Activated naive CD4-positive, alpha-beta T cell treated with anti-CD3 and anti-CD28 coated beads, Interleukin-2, amount 10 ng/mL, durations not matched to agents 7 days and 5 days (primary cell): ENCODE results near the gene NMUR1.
A peak's percentile ranks its signal among the peaks of the same experiment; 100 is the strongest.

Experiments used
- CTCF ChIA-PET: fragments of 350-600 bp; sonication (Branson Sonifier 250); formaldehyde crosslinking; loops from one replicate; lab custom pipeline; 2021; ENCODE audit warnings: antibody characterized with exemption; lab: Charles Lee
- DNase-seq: peaks from one replicate; pipeline ENCODE4 v3.0.0-alpha.2; 2020
- H3K27ac Mint-ChIP-seq: one replicate; pipeline ENCODE4 v1.8.0; 2021; ENCODE audit warnings: mild to moderate bottlenecking, moderate library complexity, mixed read lengths
- H3K27me3 Mint-ChIP-seq: one replicate; pipeline ENCODE4 v1.8.0; 2021; ENCODE audit warnings: mild to moderate bottlenecking, mixed read lengths
- H3K36me3 Mint-ChIP-seq: one replicate; pipeline ENCODE4 v1.8.0; 2021; ENCODE audit warnings: mixed read lengths
- H3K4me1 Mint-ChIP-seq: one replicate; pipeline ENCODE4 v1.8.0; 2021; ENCODE audit warnings: mixed read lengths
- H3K4me3 Mint-ChIP-seq: one replicate; pipeline ENCODE4 v1.8.0; 2021; ENCODE audit warnings: mild to moderate bottlenecking, moderate library complexity, mixed read lengths
- H3K9me3 Mint-ChIP-seq: one replicate; pipeline ENCODE4 v1.8.0; 2021; ENCODE audit warnings: mixed read lengths

NMUR1 gene

DNA sequence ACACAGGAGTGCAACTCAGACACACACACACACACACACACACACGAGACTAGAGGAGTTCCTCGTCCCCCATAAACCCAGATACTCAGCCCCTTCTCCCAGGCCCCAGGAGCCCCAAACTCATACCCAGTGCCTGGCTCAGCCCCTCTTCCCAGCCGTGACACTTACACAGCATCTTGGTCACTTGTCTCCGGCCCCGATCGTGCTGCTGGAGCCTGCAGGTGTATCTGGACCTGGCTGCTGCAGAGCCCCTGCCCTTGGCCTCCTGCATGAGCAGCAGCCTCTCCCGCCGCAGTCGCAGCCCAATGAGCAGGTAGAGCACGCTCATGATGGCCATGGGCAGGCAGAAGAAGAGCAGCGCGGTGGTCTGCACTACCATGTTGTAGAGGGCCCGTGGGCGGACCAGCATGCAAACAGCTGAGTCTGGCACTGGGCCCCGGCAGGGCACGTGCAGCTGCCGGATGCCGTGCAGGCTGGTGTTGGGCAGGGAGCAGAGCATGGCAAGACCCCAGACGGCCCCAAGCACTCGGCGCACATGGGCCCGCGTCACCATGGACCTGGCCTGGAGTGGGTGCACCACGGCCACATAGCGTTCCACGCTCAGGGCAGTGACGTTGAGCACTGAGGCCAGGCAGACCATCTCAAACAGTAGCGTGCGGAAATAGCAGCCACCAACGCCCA lies 2.1 kb downstream of the NMUR1 start:
- peaks cover 88% of the 10 kb centered on the region for H3K27me3 Mint-ChIP-seq
- H3K4me1 Mint-ChIP-seq = peaks cover 37% of the 10 kb centered on the region
- no peak overlapping the region for H3K27ac Mint-ChIP-seq
- H3K4me3 Mint-ChIP-seq = no peak overlapping the region
- H3K9me3 Mint-ChIP-seq = no peaks in the 10 kb centered on the region
- no peak for DNase-seq
- CTCF ChIA-PET = interaction anchor here (0.8 to 4.2 kb wide), 3 partner anchors 11 to 29 kb away, joined by 3 to 43 read pairs (median 12); no protein-coding TSS in a partner anchor
- H3K36me3 Mint-ChIP-seq = no peaks in the 10 kb centered on the region

DNA sequence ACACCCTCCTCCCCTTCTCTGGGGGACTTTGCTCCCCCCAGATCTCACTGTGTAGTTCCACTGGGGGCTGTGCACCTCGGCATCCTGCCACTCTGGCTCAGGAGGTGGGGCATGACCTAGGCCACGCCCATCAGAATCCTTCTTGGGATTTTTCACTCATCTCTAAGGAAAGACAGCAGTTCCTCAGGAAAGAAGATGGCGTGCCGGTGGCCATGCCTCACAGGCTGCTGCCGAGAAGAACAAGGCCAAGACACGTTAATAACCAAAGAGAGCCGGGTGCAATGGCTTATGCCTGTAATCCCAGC lies 3.2 kb downstream of the NMUR1 start:
- no peak for DNase-seq
- no peak overlapping the region for H3K27ac Mint-ChIP-seq
- H3K4me1 Mint-ChIP-seq = peaks cover 40% of the 10 kb centered on the region
- H3K27me3 Mint-ChIP-seq = peaks cover 85% of the 10 kb centered on the region
- no peak overlapping the region for H3K4me3 Mint-ChIP-seq
- CTCF ChIA-PET = interaction anchor here (3.3 kb wide), 1 partner anchor 10 kb away, joined by 12 read pairs; no protein-coding TSS in a partner anchor
- no peaks in the 10 kb centered on the region for H3K9me3 Mint-ChIP-seq
- no peaks in the 10 kb centered on the region for H3K36me3 Mint-ChIP-seq

DNA sequence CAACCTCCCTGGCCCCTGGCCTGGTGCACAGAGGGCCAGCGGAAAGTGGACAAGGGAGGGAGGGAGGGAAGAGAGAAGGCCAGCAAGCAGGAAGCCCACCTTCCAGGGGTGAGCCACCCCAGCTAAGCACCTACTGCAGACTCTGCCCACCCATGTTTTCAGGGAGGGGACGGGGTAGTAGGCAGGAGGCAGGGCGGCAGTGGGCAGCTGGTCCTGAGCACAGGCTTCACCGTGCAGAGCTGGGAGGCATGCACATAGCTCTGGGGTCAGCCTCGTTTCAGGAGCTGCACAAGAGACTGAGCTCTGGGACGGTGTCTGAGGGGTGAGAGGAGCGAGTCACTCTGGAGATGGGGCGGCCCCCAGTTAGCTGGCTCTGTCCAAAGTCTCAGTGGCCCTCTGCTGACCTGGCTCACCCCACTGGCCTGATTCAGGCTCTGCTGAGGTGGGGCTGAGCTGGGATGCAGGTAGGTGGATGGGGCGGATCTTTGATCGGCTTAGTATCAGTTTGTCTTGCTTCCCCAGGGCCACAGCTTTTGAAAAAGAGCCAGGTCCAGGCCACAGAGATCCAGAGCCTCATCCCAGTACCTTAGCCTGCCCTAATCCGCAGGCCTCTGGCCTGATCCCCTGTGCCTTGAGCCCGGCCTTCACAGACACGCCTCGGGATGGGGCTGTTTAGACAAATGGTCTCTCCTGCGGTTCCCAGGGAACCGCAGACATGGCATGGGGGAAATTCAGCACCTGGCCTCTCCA lies 3.7 kb downstream of the NMUR1 start:
- Mint-ChIP-seq H3K4me3 (no peak overlapping the region), H3K27ac (no peak overlapping the region), H3K27me3 (peaks cover 85% of the 10 kb centered on the region), H3K9me3 (no peaks in the 10 kb centered on the region), H3K36me3 (no peaks in the 10 kb centered on the region), H3K4me1 (peaks cover 41% of the 10 kb centered on the region)
- DNase-seq = no peak
- CTCF ChIA-PET = interaction anchor here (1.4 to 3.3 kb wide), 2 partner anchors 9 to 75 kb away, joined by 3 to 12 read pairs; no protein-coding TSS in a partner anchor

DNA sequence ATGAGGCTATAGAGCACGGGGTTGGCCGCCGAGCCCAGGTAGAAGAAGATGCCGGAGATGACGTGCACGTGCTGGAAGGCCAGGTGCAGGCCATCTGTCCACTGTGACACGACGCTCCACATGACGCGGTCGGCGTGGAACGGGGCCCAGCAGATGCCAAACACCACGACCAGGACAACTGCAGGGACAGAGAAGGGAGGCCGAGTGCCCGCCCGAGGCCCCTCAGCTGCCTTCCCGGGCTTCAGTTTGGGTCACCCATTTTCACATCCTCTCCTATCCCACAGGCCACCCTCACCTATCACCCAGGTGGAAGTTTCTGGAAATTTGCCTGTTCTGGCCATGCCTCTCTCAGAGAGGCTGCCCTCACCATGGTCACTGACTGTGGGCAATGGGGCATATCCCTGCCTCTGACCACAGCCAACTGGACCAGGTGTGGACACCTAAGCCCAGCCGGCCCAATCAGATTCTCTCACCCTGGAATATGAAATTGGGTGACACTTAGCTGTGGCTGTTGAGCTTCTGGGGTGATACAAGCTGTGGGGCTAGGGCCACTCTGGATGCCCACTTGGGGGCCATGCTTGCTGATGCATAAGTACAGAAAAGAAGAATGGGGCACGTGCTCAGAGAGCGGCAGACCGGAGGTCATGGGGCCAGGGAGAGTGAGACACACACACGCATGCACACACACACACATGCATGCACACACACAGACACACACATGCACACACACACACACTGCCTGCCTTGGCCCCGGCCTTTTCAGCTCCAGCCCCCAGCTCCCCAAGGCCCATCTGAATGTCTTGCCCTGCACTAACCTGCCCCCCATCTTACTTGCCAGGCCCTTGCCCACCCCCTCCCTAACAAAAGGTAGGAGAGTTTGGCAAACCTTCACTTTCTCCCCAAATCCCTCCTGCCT lies 4.7 kb downstream of the NMUR1 start:
- Mint-ChIP-seq H3K4me1 (peaks cover 37% of the 10 kb centered on the region), H3K36me3 (no peaks in the 10 kb centered on the region), H3K4me3 (no peak overlapping the region), H3K27me3 (peaks cover 85% of the 10 kb centered on the region), H3K27ac (no peak overlapping the region), H3K9me3 (no peaks in the 10 kb centered on the region)
- CTCF ChIA-PET = interaction anchor here (0.7 to 3.3 kb wide), 5 partner anchors 8 to 113 kb away, joined by 3 to 12 read pairs (median 7); no protein-coding TSS in a partner anchor
- no peak for DNase-seq

DNA sequence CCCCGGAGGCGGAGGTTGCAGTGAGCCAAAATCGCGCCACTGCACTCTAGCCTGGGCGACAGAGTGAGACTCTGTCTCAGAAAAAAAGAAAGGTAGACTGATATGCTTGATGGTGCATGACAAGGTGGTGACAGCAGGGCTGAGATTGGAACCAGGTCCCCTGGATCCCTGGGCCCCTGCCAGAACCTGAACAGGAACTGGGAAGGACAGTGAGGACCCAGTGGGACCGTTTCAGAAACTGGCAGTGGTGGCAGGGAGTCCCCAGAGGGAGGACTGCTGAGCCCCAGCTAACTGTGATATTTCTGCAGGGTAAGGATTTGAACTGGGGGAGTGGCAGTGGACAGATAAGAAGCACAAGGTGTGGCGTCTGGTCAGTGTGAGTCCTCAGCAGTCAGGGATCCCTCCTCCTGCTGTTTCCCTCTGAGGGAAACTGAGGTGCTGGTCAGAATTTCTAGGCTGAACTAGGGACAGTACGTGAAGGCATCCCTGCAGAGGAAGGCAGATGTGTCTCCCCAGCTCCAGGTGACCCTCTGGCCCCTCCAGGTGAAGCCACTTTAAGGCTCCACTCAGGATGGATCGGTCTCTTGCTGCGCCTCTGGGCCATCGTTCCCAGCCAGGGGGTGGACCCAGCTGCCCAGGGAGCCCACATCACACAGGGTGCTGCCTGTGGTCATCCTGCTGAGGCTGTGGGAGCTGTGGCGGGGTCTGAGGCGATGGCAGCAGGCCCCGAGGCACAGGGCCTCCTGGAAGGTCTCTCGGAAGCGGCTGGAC lies 5.6 kb downstream of the NMUR1 start:
- H3K27ac Mint-ChIP-seq = no peak overlapping the region
- H3K36me3 Mint-ChIP-seq = no peaks in the 10 kb centered on the region
- no peaks in the 10 kb centered on the region for H3K9me3 Mint-ChIP-seq

DNA sequence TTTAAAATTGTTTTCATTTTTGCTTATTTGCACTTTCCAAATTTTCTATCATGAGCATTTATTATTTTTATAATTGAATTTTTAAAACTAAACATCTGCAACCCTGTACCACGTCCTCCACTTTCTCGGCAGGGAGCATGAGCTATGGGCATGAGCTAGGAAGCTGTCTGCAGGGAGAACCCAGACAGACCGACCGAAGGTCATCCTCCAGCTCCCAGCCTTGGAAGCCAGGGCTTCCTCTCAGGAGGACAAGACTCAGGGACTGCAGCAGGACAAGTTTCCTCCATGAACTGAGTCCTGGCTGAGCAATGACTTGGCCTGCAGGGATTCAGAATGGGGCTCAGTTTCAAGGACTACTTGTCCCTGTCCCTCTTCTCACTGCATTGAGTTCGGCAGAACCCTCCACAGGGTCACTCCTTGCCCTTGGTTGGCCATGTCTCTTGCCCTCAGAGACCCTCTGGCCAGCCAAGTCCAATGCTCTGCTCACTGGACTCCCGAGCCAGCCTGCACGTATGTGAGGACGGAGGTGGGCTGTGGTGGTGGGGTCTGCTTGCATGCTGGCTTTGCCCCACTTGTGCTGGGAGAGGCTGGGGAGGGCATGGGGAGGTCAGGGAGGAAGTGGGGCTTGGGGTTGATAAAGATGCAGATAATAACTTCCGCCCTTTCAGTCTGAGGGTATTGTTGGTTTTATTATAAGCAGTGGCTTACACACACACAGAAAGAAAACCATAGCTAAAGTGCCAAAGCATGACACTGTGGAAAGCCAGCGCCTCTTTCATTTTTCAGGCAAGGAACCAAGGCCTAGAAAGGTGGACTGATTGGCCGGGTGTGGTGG lies 6.6 kb downstream of the NMUR1 start:
- CTCF ChIA-PET = interaction anchor here (1.4 to 2.7 kb wide), 3 partner anchors 32 to 41 kb away, joined by 3 to 8 read pairs (median 6); no protein-coding TSS in a partner anchor
- DNase-seq = peak; percentile 33
- Mint-ChIP-seq H3K4me1 (peaks cover 38% of the 10 kb centered on the region), H3K9me3 (no peaks in the 10 kb centered on the region), H3K36me3 (no peaks in the 10 kb centered on the region), H3K27ac (no peak overlapping the region), H3K4me3 (no peak overlapping the region), H3K27me3 (peaks cover 85% of the 10 kb centered on the region)

More for the DNA sequence above, 5.6 kb downstream of the NMUR1 start:
- peaks cover 85% of the 10 kb centered on the region for H3K27me3 Mint-ChIP-seq
- DNase-seq = no peak
- H3K4me1 Mint-ChIP-seq = peaks cover 41% of the 10 kb centered on the region
- no peak overlapping the region for H3K4me3 Mint-ChIP-seq
- CTCF ChIA-PET = interaction anchor here (0.7 to 3.3 kb wide), 5 partner anchors 7 to 114 kb away, joined by 3 to 12 read pairs (median 7); no protein-coding TSS in a partner anchor

DNA sequence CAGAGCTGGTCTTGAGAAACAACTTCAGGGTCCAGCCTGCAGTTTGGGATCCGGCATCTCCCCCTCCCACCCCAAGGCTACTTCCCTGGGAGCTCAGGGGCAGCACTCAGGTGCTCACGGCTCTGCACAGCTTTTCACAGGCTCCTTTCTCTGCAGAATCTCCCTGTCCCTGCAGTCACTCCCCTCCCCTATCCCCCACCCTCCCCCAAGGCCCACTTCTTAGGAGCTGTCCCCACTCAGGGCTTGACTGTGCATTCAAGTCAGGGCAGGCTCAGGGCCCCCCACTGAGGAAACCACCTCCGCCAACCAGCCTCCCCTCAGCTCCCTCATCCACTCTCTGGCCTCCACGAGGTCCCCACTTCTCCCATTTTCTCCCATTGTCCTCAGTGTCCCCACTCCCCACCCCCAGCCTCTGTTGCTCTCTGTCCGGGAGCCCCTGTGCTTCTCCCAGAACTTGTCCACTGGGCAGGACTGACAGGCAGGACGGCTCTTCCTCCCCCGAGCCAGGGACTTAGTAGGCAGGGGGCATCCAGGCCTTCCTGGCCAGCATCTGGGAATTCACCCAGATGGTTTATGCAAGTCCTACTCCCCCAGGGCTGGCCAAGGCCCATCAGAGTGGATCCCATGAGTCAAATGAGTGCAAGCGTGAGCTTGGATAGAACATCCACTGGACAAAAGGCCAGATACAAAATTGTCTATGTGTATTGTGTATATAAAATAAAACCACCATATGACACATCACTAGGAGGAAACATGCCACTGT lies 7.6 kb downstream of the NMUR1 start:
- Mint-ChIP-seq H3K4me3 (no peak overlapping the region), H3K4me1 (peaks cover 39% of the 10 kb centered on the region)
- CTCF ChIA-PET = interaction anchor here (1.4 to 1.8 kb wide), 3 partner anchors 36 to 78 kb away, joined by 3 to 8 read pairs (median 6); no protein-coding TSS in a partner anchor

DNA sequence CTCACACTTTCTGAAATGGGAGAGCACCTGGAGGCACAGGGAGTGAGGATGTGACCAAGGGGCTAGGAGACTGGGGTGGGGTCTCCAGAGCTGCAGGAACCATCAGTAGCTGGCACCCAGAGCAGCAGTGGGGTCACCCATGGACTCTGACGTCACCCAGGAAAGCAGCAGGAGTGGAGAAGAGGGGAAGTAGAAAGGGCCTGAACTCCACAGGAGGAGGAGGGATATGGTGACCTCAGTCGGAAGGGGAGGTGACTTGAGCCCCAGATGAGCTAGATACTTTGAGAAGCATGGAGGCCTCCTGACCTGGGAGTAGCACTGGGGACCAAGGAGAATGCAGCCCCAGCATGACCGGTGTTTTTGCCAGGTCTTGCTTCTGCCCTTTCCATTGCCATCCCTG lies 8.8 kb downstream of the NMUR1 start:
- no peaks in the 10 kb centered on the region for H3K9me3 Mint-ChIP-seq
- peaks cover 74% of the 10 kb centered on the region for H3K27me3 Mint-ChIP-seq
- DNase-seq = no peak
- H3K27ac Mint-ChIP-seq = no peak overlapping the region
- H3K4me3 Mint-ChIP-seq = no peak overlapping the region
- CTCF ChIA-PET = interaction anchor here (0.7 to 1.8 kb wide), 3 partner anchors 39 to 154 kb away, joined by 3 to 8 read pairs (median 5); no protein-coding TSS in a partner anchor
- H3K36me3 Mint-ChIP-seq = no peaks in the 10 kb centered on the region
- H3K4me1 Mint-ChIP-seq = peaks cover 43% of the 10 kb centered on the region

More for the DNA sequence above, 7.6 kb downstream of the NMUR1 start:
- H3K36me3 Mint-ChIP-seq = no peaks in the 10 kb centered on the region
- DNase-seq = no peak
- H3K27me3 Mint-ChIP-seq = peaks cover 80% of the 10 kb centered on the region
- no peak overlapping the region for H3K27ac Mint-ChIP-seq
- H3K9me3 Mint-ChIP-seq = no peaks in the 10 kb centered on the region

DNA sequence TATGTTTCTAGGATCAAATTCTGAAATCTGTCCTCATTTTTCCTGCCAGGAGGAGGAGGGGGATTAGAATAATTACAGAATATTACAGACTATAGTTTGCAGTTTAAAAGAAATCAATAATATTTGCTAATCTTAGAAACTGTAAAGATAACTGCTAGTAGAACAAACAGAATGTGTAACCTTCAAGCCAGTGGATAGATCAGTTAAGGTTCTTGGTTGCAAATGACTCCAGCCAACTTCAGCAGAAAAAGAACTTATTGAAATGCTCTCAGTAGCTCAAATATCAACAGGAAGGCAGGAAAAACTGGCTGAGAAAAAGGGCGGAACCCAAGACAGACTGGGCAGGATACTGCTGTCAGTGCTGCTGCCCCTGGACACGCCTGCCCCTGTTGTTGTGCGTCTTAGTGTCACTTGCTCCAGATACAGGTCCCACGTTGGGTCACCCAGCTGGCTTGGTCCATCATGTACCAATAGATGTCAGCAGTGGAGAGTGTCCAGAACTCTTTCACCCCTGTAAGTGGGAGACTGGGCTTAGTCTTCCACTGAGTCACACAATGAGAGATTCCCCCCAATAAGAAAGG lies 10.2 kb downstream of the NMUR1 start:
- Mint-ChIP-seq H3K36me3 (no peaks in the 10 kb centered on the region), H3K4me3 (no peak overlapping the region), H3K4me1 (peaks cover 43% of the 10 kb centered on the region), H3K9me3 (no peaks in the 10 kb centered on the region), H3K27ac (no peak overlapping the region), H3K27me3 (peaks cover 66% of the 10 kb centered on the region)
- DNase-seq = no peak
- CTCF ChIA-PET = interaction anchor here (0.7 to 4.5 kb wide), 6 partner anchors 10 to 80 kb away, joined by 3 to 64 read pairs (median 4); partner anchors contain the start of gene NMUR1

DNA sequence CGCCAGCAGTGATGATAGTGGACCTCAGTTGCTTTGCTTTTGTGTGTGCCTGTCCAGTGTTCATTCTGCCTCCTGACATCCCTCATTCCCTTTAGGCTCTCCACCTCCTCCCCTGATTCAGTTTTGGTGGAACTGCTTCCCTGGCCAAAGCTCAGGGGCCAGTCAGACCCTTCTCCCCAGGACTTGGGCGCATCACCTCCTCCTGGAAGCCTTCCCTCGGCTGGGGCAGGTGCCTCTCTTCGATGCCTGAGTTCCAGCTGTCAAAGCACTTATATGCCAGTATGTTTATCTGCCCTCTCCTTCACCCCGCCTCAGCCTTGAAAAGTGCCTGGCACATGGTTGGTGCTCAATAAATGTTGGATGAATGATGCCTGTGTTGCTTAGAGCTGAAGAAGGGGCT lies 11.5 kb downstream of the NMUR1 start:
- H3K36me3 Mint-ChIP-seq = peaks cover 2% of the 10 kb centered on the region
- peaks cover 42% of the 10 kb centered on the region for H3K4me1 Mint-ChIP-seq

DNA sequence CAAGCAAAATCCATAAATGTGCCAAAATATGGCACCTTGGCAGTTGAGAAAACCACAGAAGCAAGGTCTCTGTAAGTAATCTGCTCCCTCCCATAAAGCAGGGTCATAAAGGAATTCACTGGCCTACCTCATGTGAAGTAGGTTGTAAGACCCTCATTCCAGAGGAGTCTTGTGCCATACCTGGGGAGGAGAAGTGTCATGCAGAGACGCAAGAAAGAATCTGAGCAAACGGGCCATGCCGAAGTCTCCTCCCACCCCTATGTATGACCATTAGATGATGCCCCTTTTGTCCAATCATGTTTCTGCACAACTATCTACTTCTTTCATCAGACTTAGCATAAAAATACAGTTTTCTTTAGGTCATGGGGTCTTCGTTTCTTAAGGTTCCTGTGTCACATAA lies 14.6 kb downstream of the NMUR1 start:
- Mint-ChIP-seq H3K4me1 (peaks cover 32% of the 10 kb centered on the region), H3K36me3 (peaks cover 2% of the 10 kb centered on the region), H3K9me3 (no peaks in the 10 kb centered on the region), H3K27me3 (peaks cover 35% of the 10 kb centered on the region), H3K4me3 (no peak overlapping the region), H3K27ac (no peak overlapping the region)
- no peak for DNase-seq
- CTCF ChIA-PET = interaction anchor here (0.6 to 1.3 kb wide), 4 partner anchors 33 to 86 kb away, joined by 3 to 5 read pairs (median 4); no protein-coding TSS in a partner anchor

More for the DNA sequence above, 11.5 kb downstream of the NMUR1 start:
- DNase-seq = no peak
- Mint-ChIP-seq H3K4me3 (no peak overlapping the region), H3K27ac (no peak overlapping the region), H3K27me3 (peaks cover 60% of the 10 kb centered on the region), H3K9me3 (no peaks in the 10 kb centered on the region)
- CTCF ChIA-PET = interaction anchor here (1.1 to 4.5 kb wide), 5 partner anchors 12 to 81 kb away, joined by 3 to 64 read pairs (median 7); partner anchors contain the start of gene NMUR1
